Thyroid gland (tissue), 4 donors: Measurements from ENCODE around the gene FCHSD2.

Experiments
- CTCF ChIP-seq, 6 experiments: fragments of 200-600 bp in 3 of 6; fragments of 450-650 bp in 3 of 6; sonication (generic) in 3 of 6; IDR thresholded peaks; one replicate each; pipeline ENCODE4 v1.5.1; 2016 to 2019; ENCODE audit warnings: antibody characterized with exemption in 6 of 6, mild to moderate bottlenecking in 2 of 6, inconsistent platforms in 1 of 6, moderate library complexity in 1 of 6
- POLR2A ChIP-seq, 2 donors: fragments of 450-650 bp; IDR thresholded peaks; one replicate each; pipeline ENCODE4 v1.6.1; 2017; ENCODE audit warnings: antibody characterized with exemption in 2 of 2, mild to moderate bottlenecking in 2 of 2, moderate library complexity in 1 of 2

GRCh38 chr11:73001615-73002014, 140.5 kb downstream of the FCHSD2 start:
- no peak for TF ChIP-seq POLR2A (IDR thresholded peaks at IDR 0.05)
- no peak for TF ChIP-seq CTCF (IDR thresholded peaks at IDR 0.05)
